Right lobe of liver (tissue), 4 donors: ENCODE results near the gene NAT8L.

Source experiments
- CTCF ChIP-seq, 4 donors: fragments of 200-600 bp in 3 of 4; fragments of 450-650 bp in 1 of 4; IDR thresholded peaks; one replicate each; pipeline versions ENCODE4 v1.5.1 to v1.8.0; 2016 to 2022; ENCODE audit warnings: antibody characterized with exemption in 4 of 4, mild to moderate bottlenecking in 2 of 4
- POLR2A ChIP-seq: fragments of 450-650 bp; IDR thresholded peaks from one replicate; pipeline ENCODE4 v1.6.1; 2017; ENCODE audit warnings: antibody characterized with exemption, mild to moderate bottlenecking
- donor health status: DM: no; HTN: no; CAD: no.
- donor health status: DM: no; HTN: no; CAD: no.
- donor health status: DM: no; HTN: yes; CAD: no.

GRCh38 chr4:2090642-2091041 lies 31.5 kb downstream of the NAT8L start:
- TF ChIP-seq CTCF (IDR thresholded peaks at IDR 0.05) (peak in 1 of 4 donors; percentile 9), POLR2A (no peak)
